CD4-positive, alpha-beta T cell treated with Interleukin-12 subunit alpha and Interleukin-12 subunit beta, for 1 hour (primary cell): ENCODE measurements around the gene AMZ1.

Source experiments
- DNase-seq: peaks from one replicate; pipeline ENCODE4 v3.0.0-alpha.2; 2020

Gene AMZ1

GRCh38 chr7:2757361-2757903 is 69.4 kb downstream of the AMZ1 start:
- DNase-seq: no peak

DNA sequence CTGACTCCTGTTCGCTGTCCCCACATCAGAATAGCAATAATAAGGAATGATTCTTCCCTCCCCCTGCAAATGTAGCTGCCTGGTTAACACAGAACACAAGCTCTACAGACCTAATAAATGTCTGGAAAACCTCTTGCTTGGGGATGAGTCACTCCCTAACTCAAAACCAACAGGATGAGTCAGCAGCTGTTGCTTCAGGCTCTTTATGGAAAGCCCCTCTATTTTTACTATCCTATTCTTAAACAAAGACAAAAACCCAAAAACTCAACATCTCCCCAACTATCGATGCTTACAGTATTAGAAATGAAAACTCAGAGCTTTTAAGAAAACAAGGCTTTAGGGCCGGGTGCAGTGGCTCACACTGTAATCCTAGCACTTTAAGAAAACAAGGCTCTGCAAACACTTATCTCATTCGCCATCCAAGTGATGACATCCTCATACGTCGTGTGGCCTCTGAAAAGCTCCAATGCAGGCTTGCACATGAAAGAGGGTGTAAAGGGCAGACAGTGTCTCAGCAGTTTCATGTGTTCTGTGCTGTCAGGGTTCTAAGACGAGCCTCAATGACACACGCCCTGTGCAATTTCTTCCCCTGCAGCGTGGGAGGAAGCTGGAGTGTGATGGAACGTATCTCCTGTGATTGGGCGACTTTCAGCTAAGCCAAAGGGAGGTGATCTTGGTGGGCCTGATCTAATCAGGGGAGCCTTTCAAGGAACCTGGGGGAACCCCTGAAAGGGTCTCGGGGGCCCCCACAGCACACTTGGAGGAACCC is 70.1 kb downstream of the AMZ1 start:
- peak; percentile 28 for DNase-seq

- no peak for DNase-seq
These were observed 70.9 kb downstream of the AMZ1 start for GRCh38 chr7:2758673-2759616.

DNA sequence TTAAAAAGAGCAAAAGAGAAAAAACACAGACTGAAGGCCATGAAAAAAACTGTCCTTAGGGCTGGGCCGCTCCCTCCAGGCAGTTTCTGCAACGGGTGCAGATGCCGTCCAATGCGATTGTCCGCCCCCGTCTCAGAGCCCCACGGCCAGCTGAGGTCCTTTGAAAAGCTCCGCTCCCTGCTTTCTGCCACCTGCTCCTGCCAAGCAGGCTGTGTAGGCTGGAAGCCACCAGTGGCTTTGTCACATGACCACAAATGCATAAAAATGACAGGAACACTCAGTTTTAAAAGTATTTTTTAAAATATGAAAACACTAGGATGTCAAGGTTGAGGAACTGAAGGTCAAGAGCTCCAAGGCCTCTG is 71.7 kb downstream of the AMZ1 start:
- DNase-seq: no peak

DNA sequence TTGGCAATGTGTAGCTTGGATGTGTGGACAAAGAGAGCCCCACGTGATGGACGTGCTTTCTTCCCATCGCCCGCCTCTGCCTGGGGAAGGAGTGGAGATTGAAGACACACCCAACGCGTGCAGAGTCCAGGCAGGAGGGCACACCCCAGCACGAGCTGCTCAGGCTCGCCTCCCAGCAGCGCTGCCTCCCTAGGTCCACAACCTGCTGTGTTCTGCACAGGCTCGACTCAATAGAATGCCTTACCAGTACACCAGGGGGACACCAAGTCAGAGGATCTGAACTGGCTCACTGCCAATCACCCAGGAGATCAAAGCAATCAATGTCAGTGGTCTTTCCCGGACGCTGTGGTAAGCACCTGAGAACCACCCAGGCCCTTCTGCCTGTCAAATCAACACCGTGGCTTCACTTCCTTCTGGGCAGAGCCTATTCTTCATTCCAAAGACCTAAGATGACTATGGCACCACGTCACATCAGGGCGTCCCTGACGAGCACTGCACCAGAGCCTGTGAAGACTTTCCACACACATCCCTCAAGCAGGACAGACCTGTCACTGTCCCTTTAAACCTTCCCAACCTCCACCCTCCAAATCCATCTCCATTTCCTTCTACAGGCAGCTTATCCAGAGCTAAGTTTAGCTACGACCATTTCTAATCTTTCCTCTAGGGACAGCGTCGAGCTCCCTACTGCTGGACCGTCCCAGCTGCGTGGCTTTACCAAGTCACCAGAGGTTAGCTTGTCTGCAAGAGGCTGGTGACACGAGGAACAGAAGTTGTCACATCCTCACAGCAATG is 72.3 kb downstream of the AMZ1 start:
- peak; percentile 16 for DNase-seq

GRCh38 chr7:2761131-2761624 is 73.2 kb downstream of the AMZ1 start:
- no peak for DNase-seq

DNA sequence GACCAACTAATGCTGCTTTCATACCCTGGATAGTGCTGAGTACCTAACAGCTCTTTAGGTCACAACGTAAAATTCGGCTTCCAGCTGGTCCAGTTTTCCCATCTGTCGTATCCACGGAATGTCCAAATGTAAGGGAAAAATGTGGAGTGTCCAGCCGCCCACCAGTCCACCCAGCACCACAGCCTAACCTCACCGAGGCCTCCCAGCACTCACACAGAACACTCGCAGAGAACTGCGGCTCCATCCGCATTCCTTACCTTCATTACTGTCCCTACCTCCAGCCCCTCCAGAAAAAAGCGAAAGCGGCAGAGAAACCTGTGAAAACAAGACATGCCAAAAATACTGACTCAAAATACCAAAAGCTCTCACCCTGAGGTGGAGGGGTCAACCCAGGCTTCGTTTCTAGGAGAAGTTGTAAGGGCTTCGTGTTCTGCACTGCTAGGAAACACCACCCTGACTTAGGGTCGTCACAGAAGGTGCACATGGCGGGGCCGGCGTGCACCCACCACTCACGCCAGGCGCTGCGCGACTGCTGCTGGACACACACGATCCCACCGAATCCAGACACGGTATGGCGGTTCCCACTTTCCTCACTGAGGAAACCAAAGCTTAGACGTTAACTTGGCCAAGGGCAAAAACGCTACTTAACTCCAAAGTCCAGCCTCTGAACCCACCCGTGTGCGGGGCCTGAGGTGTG is 73.9 kb downstream of the AMZ1 start:
- no peak for DNase-seq

GRCh38 chr7:2763597-2763996 is 75.6 kb downstream of the AMZ1 start:
- DNase-seq: no peak

DNA sequence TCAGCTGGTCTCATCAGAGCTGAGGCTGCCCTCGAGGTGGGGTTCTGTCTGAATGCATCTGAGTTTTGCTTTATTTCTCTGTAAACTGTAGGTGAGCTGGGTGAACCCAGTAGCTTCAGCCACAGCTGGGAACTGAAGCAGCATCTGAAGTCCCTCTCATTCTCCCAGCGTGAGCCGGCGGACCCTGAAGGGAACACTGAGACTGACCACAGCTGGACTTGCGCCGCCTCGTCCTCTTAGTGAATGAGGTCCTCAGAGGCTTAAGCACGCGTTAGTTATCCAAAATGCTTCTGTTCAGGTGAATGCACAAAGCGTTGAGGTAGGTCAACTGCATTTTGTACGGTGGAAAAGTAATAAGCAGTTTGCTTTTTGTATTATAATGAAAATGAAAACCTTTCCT is 76.6 kb downstream of the AMZ1 start:
- DNase-seq: no peak
